GM12864 (cell line): Measurements from ENCODE around the gene ZNF700.
"Not testable (repeated sequence)": the region's sequence is repeated elsewhere in the genome, so short reads cannot be mapped to it uniquely, and the experiment has no call there.

ENCODE experiments used
- DNase-seq: peaks from one replicate; pipeline ENCODE4 v3.0.0-alpha.2; 2011; ENCODE audit warnings: low read depth
- H3K4me3 ChIP-seq: 2 replicates; pipeline ENCODE4 v1.5.1; 2011; ENCODE audit warnings: mild to moderate bottlenecking, low read depth, low read length, control low read depth
- TF ChIP-seq, protein P1 (sequence below): IDR thresholded peaks from 2 replicates; pipeline ENCODE4 v1.5.1; 2011; ENCODE audit warnings: low read depth, mild to moderate bottlenecking, moderate library complexity, low read length, control low read depth, inconsistent platforms; ENCODE audit errors: missing control alignments

The ZNF700 gene

GRCh38 chr19:11979527-11979926 lies 54.6 kb downstream of the ZNF700 start:
- no peak overlapping the region for H3K4me3 ChIP-seq
- TF ChIP-seq, protein P1, sequence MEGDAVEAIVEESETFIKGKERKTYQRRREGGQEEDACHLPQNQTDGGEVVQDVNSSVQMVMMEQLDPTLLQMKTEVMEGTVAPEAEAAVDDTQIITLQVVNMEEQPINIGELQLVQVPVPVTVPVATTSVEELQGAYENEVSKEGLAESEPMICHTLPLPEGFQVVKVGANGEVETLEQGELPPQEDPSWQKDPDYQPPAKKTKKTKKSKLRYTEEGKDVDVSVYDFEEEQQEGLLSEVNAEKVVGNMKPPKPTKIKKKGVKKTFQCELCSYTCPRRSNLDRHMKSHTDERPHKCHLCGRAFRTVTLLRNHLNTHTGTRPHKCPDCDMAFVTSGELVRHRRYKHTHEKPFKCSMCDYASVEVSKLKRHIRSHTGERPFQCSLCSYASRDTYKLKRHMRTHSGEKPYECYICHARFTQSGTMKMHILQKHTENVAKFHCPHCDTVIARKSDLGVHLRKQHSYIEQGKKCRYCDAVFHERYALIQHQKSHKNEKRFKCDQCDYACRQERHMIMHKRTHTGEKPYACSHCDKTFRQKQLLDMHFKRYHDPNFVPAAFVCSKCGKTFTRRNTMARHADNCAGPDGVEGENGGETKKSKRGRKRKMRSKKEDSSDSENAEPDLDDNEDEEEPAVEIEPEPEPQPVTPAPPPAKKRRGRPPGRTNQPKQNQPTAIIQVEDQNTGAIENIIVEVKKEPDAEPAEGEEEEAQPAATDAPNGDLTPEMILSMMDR = no peak
- DNase-seq = no peak

DNA sequence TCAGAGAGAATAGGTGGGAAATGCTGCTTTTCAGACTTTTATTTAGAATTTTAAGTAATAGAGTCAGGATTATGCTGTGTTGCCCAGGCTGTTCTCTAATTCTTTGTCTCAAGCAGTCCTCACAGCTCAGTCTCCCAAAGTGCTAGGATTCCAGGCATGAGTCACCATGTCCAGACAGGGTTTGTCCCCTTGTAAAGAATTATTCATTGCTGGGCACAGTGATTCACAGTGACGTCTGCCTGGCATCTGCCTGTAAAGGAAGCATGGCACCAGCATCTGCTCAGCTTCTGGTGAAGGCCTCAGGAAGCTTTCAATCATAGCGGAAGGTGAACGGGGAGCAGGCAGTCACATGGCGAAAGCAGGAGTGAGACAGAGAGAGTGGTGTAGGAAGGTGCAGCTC lies 57.6 kb downstream of the ZNF700 start:
- TF ChIP-seq, protein P1 = no peak
- no peak overlapping the region for H3K4me3 ChIP-seq
- no peak for DNase-seq

- H3K4me3 ChIP-seq = no peak overlapping the region
- TF ChIP-seq, protein P1 = peak; percentile 42
- no peak for DNase-seq
Observed at GRCh38 chr19:11984986-11985385, 60.1 kb downstream of the ZNF700 start.

- DNase-seq = no peak
- H3K4me3 ChIP-seq = no peak overlapping the region
- TF ChIP-seq, protein P1 = no peak
Observed at GRCh38 chr19:11986754-11987153, 61.8 kb downstream of the ZNF700 start.

DNA sequence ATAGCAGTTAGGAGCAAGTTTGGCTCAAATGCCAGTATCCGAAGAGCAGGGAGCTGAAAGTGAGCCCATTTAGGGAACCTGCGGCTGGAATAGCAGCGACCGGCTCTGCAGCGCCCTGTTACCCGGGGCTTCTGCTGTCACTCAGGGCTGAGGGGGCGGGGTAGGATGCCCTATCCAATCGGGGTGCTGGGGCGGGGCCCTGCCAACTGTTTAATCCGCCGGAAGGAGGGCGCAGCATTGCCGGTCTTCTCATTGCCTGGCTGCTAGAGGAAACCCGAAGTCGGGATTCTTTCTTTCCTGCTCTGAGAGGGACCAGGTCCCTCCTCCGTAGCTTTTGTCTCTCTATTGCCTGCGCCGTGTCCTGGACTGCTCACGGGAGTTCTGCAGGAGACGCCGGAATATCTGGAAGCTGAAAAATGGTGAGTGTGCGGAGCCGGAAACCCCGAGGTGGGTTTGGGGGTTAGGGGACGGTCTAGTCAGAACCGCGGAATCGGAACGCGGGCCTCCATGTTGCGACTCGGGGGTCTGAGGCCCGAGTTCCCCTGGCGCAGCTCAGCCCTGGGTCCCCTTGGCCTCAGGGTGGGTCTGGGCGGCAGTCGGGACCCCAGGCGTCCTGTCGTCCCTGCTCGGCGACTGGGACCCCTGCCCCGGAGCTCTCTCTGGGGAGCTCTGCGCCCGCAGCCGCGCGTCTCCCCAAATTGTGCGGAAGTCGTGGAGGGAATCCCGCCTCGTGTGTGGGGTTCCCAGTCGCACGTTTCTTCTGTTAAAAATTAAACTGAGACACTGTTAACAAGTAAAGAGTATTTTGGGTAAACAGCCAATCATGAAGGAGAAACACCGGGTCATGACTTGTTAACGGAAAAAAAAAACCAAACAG lies 62.7 kb downstream of the ZNF700 start:
- TF ChIP-seq, protein P1 = no peak
- H3K4me3 ChIP-seq = peak overlapping the region; percentile 90
- peak; percentile 85 for DNase-seq

GRCh38 chr19:11989112-11989456 lies 64.2 kb downstream of the ZNF700 start:
- TF ChIP-seq, protein P1 = no peak
- no peak for DNase-seq
- H3K4me3 ChIP-seq = peak overlapping the region; percentile 90; the same call in 1 of the 2 replicates

GRCh38 chr19:11991921-11992320 lies 67.0 kb downstream of the ZNF700 start:
- not testable (repeated sequence) for DNase-seq, H3K4me3 ChIP-seq
